CD14-positive monocyte (primary cell): ENCODE measurements around the gene PSRC1. TPM values are rescaled to one million over a fixed set of nuclear protein-coding genes. Genes with fewer than 3 reads are reported as not detected.

Experiments
- DNase-seq, 3 donors: peaks; one replicate each; pipeline ENCODE4 v3.0.0-alpha.2; 2011 to 2022
- H2AFZ ChIP-seq: 2 replicates; pipeline ENCODE4 v1.6.0; 2012; ENCODE audit warnings: mild to moderate bottlenecking, low read depth, low read length, inconsistent platforms; ENCODE audit not compliant: insufficient read depth, poor library complexity, severe bottlenecking
- H3K27ac ChIP-seq, 2 donors: 1 replicate in 1 of 2; 2 replicates in 1 of 2; pipeline ENCODE4 v1.5.1; 2012 to 2013; ENCODE audit warnings: low read length in 2 of 2, control low read depth in 1 of 2, inconsistent platforms in 1 of 2, low read depth in 1 of 2, mild to moderate bottlenecking in 1 of 2
- H3K27me3 ChIP-seq, 2 donors: one replicate each; pipeline versions ENCODE4 v1.6.0 to v1.6.1; 2011 to 2013; ENCODE audit warnings: low read length in 2 of 2; ENCODE audit not compliant: control insufficient read depth in 2 of 2, insufficient read depth in 2 of 2
- H3K36me3 ChIP-seq, 2 donors: replicated peaks in 1 of 2; 1 replicate in 1 of 2; 2 replicates in 1 of 2; pipeline versions ENCODE4 v1.5.1 to v1.6.1; 2012 to 2013; ENCODE audit warnings: low read length in 2 of 2, control low read depth in 1 of 2, inconsistent platforms in 1 of 2, mild to moderate bottlenecking in 1 of 2; ENCODE audit not compliant: insufficient read depth in 2 of 2, control insufficient read depth in 1 of 2
- H3K4me1 ChIP-seq, 2 donors: 1 replicate in 1 of 2; 2 replicates in 1 of 2; pipeline versions ENCODE4 v1.5.1 to v1.6.1; 2012 to 2013; ENCODE audit warnings: low read length in 2 of 2, control low read depth in 1 of 2, inconsistent platforms in 1 of 2, mild to moderate bottlenecking in 1 of 2, moderate library complexity in 1 of 2; ENCODE audit not compliant: insufficient read depth in 2 of 2, control insufficient read depth in 1 of 2
- H3K4me2 ChIP-seq: replicated peaks from 2 replicates; pipeline ENCODE3; 2012; ENCODE audit warnings: low read length, moderate library complexity, mild to moderate bottlenecking; ENCODE audit not compliant: poor library complexity, severe bottlenecking; ENCODE audit errors: extremely low read depth
- H3K4me3 ChIP-seq, 3 experiments: fragments of 200-600 bp in 1 of 3; sonication (generic) in 1 of 3; replicated peaks in 1 of 3; 1 replicate in 2 of 3; 2 replicates in 1 of 3; pipeline ENCODE4 v1.5.1; 2011 to 2013; ENCODE audit warnings: low read length in 3 of 3, mild to moderate bottlenecking in 3 of 3, control low read depth in 2 of 3, low read depth in 2 of 3, inconsistent platforms in 1 of 3, moderate library complexity in 1 of 3
- H3K79me2 ChIP-seq: 2 replicates; pipeline ENCODE4 v1.6.0; 2012; ENCODE audit warnings: mild to moderate bottlenecking, control low read depth, inconsistent platforms, low read length, moderate library complexity; ENCODE audit not compliant: insufficient read depth
- H3K9ac ChIP-seq: 2 replicates; pipeline ENCODE4 v1.6.0; 2017; ENCODE audit warnings: low read length, mild to moderate bottlenecking; ENCODE audit not compliant: insufficient read depth, poor library complexity, severe bottlenecking
- H3K9me3 ChIP-seq, 2 donors: replicated peaks in 1 of 2; 1 replicate in 1 of 2; 2 replicates in 1 of 2; pipeline versions ENCODE4 v1.5.1 to v1.6.1; 2012 to 2013; ENCODE audit warnings: low read length in 2 of 2, control low read depth in 1 of 2; ENCODE audit not compliant: control insufficient read depth in 1 of 2, insufficient read depth in 1 of 2
- H4K20me1 ChIP-seq: 2 replicates; pipeline ENCODE4 v1.6.0; 2012; ENCODE audit warnings: mild to moderate bottlenecking, low read length, control low read depth, moderate library complexity; ENCODE audit not compliant: insufficient read depth
- H3K27ac Mint-ChIP-seq, 7 donors: one replicate each; pipeline ENCODE4 v1.8.0; 2020; ENCODE audit warnings: mild to moderate bottlenecking in 7 of 7, mixed read lengths in 7 of 7, moderate library complexity in 6 of 7, inconsistent platforms in 2 of 7
- H3K27me3 Mint-ChIP-seq, 3 donors: one replicate each; pipeline ENCODE4 v1.8.0; 2021 to 2022; ENCODE audit warnings: low read depth in 3 of 3, mild to moderate bottlenecking in 3 of 3, mixed read lengths in 3 of 3, moderate library complexity in 3 of 3, inconsistent platforms in 1 of 3
- H3K36me3 Mint-ChIP-seq, 2 donors: one replicate each; pipeline ENCODE4 v1.8.0; 2020; ENCODE audit warnings: mixed read lengths in 2 of 2, inconsistent platforms in 1 of 2, mild to moderate bottlenecking in 1 of 2
- H3K4me1 Mint-ChIP-seq: one replicate; pipeline ENCODE4 v1.8.0; 2020; ENCODE audit warnings: mild to moderate bottlenecking, mixed read lengths
- H3K4me3 Mint-ChIP-seq, 2 donors: one replicate each; pipeline ENCODE4 v1.8.0; 2020; ENCODE audit warnings: mild to moderate bottlenecking in 2 of 2, mixed read lengths in 2 of 2, moderate library complexity in 1 of 2
- H3K9me3 Mint-ChIP-seq, 7 donors: one replicate each; pipeline ENCODE4 v1.8.0; 2020 to 2022; ENCODE audit warnings: mixed read lengths in 7 of 7, mild to moderate bottlenecking in 6 of 7, moderate library complexity in 6 of 7, inconsistent platforms in 2 of 7
- WGBS: methylation state at CpG from one replicate; pipeline ENCODE4 v1.1.5; 2013; ENCODE audit warnings: missing lambda C conversion rate; ENCODE audit not compliant: insufficient coverage; 5-methylcytosine and 5-hydroxymethylcytosine counted together
- intact Hi-C, 2 donors: fragments of 100-400 bp; cut with micrococcal nuclease; formaldehyde crosslinking; loops; one replicate each; pipeline versions ENCODE4 v1.15.0 to v1.15.1; 2023
- polyA plus RNA-seq, 3 donors: library from polyadenylated mRNA; depleted of rRNA in 1 of 3; unstranded in 2 of 3; stranded (reverse) in 1 of 3; fragments of 300-500 nt in 2 of 3; fragments of >200 nt in 1 of 3; fragmentation: Illumina TruSeq in 2 of 3; gene quantifications; 1 replicate in 2 of 3; 2 replicates in 1 of 3; pipeline ENCODE4 v1.2.3, GENCODE V29; 2012 to 2021
- TF ChIP-seq, protein P1 (sequence below): fragments of 200-600 bp; IDR thresholded peaks from one replicate; pipeline ENCODE4 v1.8.0; 2022; ENCODE audit warnings: antibody characterized with exemption, mild to moderate bottlenecking

The PSRC1 gene
- polyA plus RNA-seq, 3 donors, result 5.8 to 25.5 (median 7.1) TPM

DNA sequence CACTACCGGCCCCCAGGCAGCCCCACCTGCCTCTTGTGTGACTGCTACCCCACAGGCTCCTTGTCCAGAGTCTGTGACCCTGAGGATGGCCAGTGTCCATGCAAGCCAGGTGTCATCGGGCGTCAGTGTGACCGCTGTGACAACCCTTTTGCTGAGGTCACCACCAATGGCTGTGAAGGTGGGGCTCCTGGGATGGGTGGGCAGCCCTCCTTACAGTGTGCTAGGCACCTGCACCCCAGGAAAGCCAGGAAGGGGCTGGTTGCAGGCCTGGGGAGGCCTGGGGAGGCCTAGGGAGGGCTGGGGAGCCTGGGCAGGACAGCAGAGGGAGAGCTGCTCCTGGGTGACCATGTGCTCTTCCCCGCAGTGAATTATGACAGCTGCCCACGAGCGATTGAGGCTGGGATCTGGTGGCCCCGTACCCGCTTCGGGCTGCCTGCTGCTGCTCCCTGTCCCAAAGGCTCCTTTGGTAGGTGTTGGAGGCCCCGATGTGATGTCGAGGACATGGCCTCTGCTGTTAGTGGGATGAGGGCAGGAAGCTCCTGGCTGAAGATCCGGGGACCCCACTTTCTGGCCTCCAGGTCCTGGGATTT lies 17.1 kb downstream of the PSRC1 start:
- no peak overlapping the region for H3K4me3 ChIP-seq
- Mint-ChIP-seq H3K27ac (no peak overlapping the region), H3K4me1 (peaks cover 6% of the 10 kb centered on the region), H3K36me3 (no peaks in the 10 kb centered on the region), H3K9me3 (peaks cover 0 to 3% (median 0%) of the 10 kb centered on the region in 7 donors), H3K4me3 (no peak overlapping the region), H3K27me3 (peaks cover 1 to 8% (median 7%) of the 10 kb centered on the region in 3 donors)
- intact Hi-C loops, result loop anchor here in 1 of 2 donors (5.0 kb wide), 1 partner anchor 36 kb away; no protein-coding TSS in a partner anchor
- no peak overlapping the region for H2AFZ ChIP-seq
- H3K79me2 ChIP-seq, result no peaks in the 10 kb centered on the region
- H3K36me3 ChIP-seq, result no peaks in the 10 kb centered on the region
- H3K4me2 ChIP-seq, result no peak overlapping the region
- H3K27me3 ChIP-seq, result no peaks in the 10 kb centered on the region
- WGBS, result 93% methylated on average over 10 of the region's 13 CpGs
- no peak overlapping the region for H3K27ac ChIP-seq
- H3K9me3 ChIP-seq, result no peaks in the 10 kb centered on the region
- H3K9ac ChIP-seq, result no peak overlapping the region
- peaks cover 5 to 7% of the 10 kb centered on the region in 2 donors for H3K4me1 ChIP-seq
- TF ChIP-seq, protein P1, sequence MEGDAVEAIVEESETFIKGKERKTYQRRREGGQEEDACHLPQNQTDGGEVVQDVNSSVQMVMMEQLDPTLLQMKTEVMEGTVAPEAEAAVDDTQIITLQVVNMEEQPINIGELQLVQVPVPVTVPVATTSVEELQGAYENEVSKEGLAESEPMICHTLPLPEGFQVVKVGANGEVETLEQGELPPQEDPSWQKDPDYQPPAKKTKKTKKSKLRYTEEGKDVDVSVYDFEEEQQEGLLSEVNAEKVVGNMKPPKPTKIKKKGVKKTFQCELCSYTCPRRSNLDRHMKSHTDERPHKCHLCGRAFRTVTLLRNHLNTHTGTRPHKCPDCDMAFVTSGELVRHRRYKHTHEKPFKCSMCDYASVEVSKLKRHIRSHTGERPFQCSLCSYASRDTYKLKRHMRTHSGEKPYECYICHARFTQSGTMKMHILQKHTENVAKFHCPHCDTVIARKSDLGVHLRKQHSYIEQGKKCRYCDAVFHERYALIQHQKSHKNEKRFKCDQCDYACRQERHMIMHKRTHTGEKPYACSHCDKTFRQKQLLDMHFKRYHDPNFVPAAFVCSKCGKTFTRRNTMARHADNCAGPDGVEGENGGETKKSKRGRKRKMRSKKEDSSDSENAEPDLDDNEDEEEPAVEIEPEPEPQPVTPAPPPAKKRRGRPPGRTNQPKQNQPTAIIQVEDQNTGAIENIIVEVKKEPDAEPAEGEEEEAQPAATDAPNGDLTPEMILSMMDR, result no peak
- H4K20me1 ChIP-seq, result no peaks in the 10 kb centered on the region
- DNase-seq, result no peak

DNA sequence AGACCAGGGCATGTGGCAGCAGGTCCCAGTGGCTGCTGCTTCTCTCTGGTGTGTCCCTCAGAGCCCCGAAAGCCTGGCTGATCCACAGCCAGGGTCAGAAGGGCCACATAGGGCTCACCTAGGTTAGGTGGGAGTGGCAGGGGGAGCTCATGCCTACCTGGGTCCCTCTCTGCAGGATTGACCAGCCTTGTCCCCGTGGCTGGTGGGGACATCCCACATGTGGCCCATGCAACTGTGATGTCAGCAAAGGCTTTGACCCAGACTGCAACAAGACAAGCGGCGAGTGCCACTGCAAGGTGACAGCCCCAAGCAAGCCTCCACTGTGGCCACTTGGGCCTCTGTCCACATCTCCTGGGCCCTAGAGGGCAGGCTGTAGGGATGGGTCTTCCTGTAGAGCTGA lies 17.9 kb downstream of the PSRC1 start:
- WGBS, result 90% methylated on average over 4 of the region's 4 CpGs
- TF ChIP-seq, protein P1, result no peak
- H3K36me3 Mint-ChIP-seq, result no peaks in the 10 kb centered on the region
- DNase-seq, result no peak
- no peak overlapping the region for H2AFZ ChIP-seq
- no peaks in the 10 kb centered on the region for H3K27me3 ChIP-seq
- peaks cover 0 to 3% (median 0%) of the 10 kb centered on the region in 7 donors for H3K9me3 Mint-ChIP-seq
- intact Hi-C loops, result loop anchor here in 1 of 2 donors (5.0 kb wide), 1 partner anchor 37 kb away; no protein-coding TSS in a partner anchor
- no peak overlapping the region for H3K27ac Mint-ChIP-seq
- no peak overlapping the region for H3K27ac ChIP-seq
- no peak overlapping the region for H3K4me2 ChIP-seq
- H3K4me1 Mint-ChIP-seq, result peaks cover 6% of the 10 kb centered on the region
- no peak overlapping the region for H3K4me3 Mint-ChIP-seq
- no peak overlapping the region for H3K9ac ChIP-seq
- no peaks in the 10 kb centered on the region for H3K9me3 ChIP-seq
- H3K27me3 Mint-ChIP-seq, result peaks cover under 1 to 8% (median 7%) of the 10 kb centered on the region in 3 donors
- peaks cover 5 to 7% of the 10 kb centered on the region in 2 donors for H3K4me1 ChIP-seq
- no peaks in the 10 kb centered on the region for H3K36me3 ChIP-seq
- H4K20me1 ChIP-seq, result no peaks in the 10 kb centered on the region
- H3K4me3 ChIP-seq, result no peak overlapping the region
- H3K79me2 ChIP-seq, result no peaks in the 10 kb centered on the region
